Measurements from ENCODE around the gene EMILIN1. TPM values are rescaled to one million over a fixed set of nuclear protein-coding genes. Genes with fewer than 3 reads are reported as not detected.
"Not testable (repeated sequence)": the region's sequence is repeated elsewhere in the genome, so short reads cannot be mapped to it uniquely, and the experiment has no call there.

The EMILIN1 gene
- total RNA-seq, 2 donors from 2014 or later: 8.4 to 41.6 TPM

DNA sequence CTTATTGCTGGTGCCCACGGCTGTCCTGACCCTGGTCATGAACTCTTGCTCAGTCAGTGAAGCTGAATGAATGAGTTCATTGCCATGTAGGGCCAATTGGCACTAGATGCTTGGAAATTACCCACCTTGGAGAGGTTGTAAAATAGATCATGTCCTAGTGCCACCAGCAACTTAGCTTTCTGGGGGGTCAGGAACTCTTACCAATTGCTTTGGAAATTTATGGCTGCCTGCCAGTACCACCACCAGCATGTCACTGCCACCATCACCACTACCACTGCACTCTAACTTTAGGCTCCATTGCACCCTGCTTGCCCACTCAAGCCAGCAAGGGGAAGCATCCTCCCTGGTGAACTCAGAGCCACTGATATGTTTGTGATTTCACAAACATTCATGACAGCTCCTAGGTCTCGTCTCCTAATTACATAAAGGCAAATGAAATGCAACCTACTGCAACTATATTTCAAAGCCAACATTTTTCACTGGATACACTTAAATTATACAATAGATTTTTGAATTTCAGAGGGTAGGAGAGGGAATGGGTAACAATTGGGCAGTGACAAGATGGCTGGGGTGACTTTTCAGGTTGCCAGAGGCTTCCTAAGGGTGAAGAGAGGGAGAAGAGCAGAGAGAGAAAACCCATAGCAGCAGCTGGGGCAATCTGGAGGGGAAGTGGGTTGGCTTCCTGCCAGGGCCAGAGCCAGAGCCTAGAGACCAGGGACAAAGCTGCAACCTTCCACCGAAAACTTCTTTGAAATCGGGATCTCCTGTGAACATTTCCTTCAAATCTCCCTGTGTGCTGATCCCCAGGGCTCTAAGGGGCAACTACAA lies 3.5 kb upstream of the EMILIN1 start:
- intact Hi-C loops (cut with DNase I, micrococcal nuclease): no loop called here
- DNase-seq (peak; percentile 55 to 75), ATAC-seq (no peak)

DNA sequence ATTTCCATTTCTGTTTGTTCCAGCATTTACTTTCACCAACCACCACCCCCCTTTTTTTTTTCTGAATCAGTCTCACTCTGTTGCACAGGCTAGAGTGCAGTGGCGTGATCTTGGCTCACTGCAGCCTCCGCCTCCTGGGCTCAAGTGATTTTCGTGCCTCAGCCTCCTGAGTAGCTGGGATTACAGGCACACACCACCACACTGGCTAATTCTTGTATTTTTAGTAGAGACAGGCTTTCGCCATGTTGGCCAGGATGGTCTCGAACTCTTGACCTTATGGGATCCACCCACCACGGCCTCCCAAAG lies 2.9 kb upstream of the EMILIN1 start:
- intact Hi-C loops (cut with DNase I, micrococcal nuclease); ATAC-seq; DNase-seq: not testable (repeated sequence)

- ATAC-seq: no peak
- no peak for DNase-seq
- intact Hi-C loops (cut with DNase I, micrococcal nuclease): no loop called here
Observed at GRCh38 chr2:27076323-27076722, 2.1 kb upstream of the EMILIN1 start.

DNA sequence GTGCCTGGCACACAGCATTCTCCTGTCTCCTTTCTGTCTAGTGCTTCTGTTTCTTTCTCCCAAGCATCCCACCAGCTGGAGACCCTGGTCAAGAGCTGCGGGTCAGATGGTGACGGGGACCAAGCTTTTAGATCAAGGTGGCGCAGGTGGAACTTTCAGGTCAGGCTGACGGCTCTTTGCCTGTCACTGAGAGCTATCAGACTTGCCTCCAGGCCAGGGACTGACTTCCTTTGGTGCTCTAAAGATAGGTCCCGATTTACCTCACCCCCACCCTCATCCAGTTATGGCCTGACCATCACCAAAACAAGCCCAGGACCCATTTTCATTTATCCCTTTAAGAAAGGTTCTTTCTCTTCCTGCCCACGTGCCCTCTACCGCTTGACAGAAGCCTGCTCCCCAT lies 1.2 kb upstream of the EMILIN1 start:
- DNase-seq (no peak), ATAC-seq (no peak)
- intact Hi-C loops (cut with DNase I, micrococcal nuclease): no loop called here

- DNase-seq: no peak
- intact Hi-C loops (cut with DNase I, micrococcal nuclease): loop anchor here in 1 of 2 donors (10.0 kb wide), 1 partner anchor 45 kb away; the partner anchor contains the start of gene TMEM214
Observed at GRCh38 chr2:27079233-27080139, 1.1 kb downstream of the EMILIN1 start.

DNA sequence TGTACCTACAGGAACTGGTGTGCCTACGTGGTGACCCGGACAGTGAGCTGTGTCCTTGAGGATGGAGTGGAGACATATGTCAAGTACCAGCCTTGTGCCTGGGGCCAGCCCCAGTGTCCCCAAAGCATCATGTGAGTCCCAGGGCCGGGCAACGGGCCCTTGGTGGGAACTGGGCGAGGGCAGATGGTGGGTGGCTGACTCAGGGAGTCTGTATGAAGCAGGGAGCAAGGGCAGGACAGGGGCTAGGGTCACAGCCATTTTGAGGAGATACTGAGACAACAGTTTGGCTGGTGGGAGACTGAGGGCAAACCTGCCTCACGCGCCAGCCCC lies 1.7 kb downstream of the EMILIN1 start:
- intact Hi-C loops (cut with DNase I, micrococcal nuclease): loop anchor here in 1 of 2 donors (10.0 kb wide), 1 partner anchor 45 kb away; the partner anchor contains the start of gene TMEM214
- ATAC-seq (no peak), DNase-seq (no peak)

More at GRCh38 chr2:27079233-27080139, 1.1 kb downstream of the EMILIN1 start:
- ATAC-seq: no peak

- intact Hi-C loops (cut with DNase I, micrococcal nuclease): loop anchor here in 1 of 2 donors (10.0 kb wide), 1 partner anchor 46 kb away; the partner anchor contains the start of gene TMEM214
- ATAC-seq (no peak), DNase-seq (peak in 1 of 2 donors; percentile 37)
Observed at GRCh38 chr2:27080603-27080936, 2.2 kb downstream of the EMILIN1 start.

- DNase-seq (no peak), ATAC-seq (no peak)
- intact Hi-C loops (cut with DNase I, micrococcal nuclease): loop anchor here in 1 of 2 donors (10.0 kb wide), 1 partner anchor 47 kb away; the partner anchor contains the start of gene TMEM214
Observed at GRCh38 chr2:27081984-27082772, 3.8 kb downstream of the EMILIN1 start.

DNA sequence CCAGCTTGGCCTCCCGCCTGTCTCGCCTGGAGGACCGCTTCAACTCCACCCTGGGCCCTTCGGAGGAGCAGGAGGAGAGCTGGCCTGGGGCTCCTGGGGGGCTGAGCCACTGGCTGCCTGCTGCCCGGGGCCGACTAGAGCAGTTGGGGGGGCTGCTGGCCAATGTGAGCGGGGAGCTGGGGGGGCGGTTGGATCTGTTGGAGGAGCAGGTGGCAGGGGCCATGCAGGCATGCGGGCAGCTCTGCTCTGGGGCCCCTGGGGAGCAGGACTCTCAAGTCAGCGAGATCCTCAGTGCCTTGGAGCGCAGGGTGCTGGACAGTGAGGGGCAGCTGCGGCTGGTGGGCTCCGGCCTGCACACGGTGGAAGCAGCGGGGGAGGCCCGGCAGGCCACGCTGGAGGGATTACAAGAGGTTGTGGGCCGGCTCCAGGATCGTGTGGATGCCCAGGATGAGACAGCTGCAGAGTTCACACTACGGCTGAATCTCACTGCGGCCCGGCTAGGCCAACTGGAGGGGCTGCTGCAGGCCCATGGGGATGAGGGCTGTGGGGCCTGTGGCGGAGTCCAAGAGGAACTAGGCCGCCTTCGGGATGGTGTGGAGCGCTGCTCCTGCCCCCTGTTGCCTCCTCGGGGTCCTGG lies 4.5 kb downstream of the EMILIN1 start:
- intact Hi-C loops (cut with DNase I, micrococcal nuclease): loop anchor here in 1 of 2 donors (10.0 kb wide), 1 partner anchor 48 kb away; the partner anchor contains the start of gene TMEM214
- no peak for ATAC-seq

GRCh38 chr2:27083410-27084296 lies 5.2 kb downstream of the EMILIN1 start:
- intact Hi-C loops (cut with DNase I, micrococcal nuclease): loop anchor here in 1 of 2 donors (10.0 kb wide), 1 partner anchor 49 kb away; the partner anchor contains the start of gene TMEM214
- ATAC-seq (no peak), DNase-seq (no peak)

More for the DNA sequence above, 4.5 kb downstream of the EMILIN1 start:
- no peak for DNase-seq

- no peak for ATAC-seq
- no peak for DNase-seq
- intact Hi-C loops (cut with DNase I, micrococcal nuclease): loop anchor here (5.0 to 10.0 kb wide), 2 partner anchors 50 to 122 kb away; partner anchors contain the start of gene TMEM214 (in 1 of the 2)
Observed at GRCh38 chr2:27084297-27085061, 6.1 kb downstream of the EMILIN1 start.

DNA sequence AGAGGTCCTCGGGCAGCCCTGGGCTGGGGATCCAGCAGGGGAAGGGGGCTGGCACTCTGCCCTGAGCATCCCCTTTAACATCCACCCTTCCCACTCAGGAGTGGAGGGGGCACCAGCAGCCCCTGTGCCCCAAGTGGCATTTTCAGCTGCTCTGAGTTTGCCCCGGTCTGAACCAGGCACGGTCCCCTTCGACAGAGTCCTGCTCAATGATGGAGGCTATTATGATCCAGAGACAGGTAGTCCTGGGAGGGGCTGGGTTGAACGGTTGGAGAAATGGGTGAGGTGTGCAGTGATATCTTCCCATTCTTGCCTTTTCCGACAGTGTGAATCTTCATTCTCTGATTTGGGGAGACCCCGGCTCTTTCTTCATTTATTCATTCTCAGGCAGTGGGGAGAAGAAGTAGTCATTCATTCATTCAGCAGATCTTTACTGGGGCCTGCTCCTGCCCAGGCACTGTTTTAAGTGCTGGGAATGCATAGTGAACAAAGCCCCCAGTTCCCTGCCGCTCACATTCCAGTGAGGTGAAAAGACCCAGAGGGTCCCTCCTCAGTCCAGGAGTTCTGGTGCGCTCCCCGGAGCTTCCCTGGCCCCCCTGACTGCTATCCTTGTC lies 6.8 kb downstream of the EMILIN1 start:
- intact Hi-C loops (cut with DNase I, micrococcal nuclease): loop anchor here (5.0 to 10.0 kb wide), 2 partner anchors 50 to 123 kb away; partner anchors contain the start of gene TMEM214 (in 1 of the 2)
- DNase-seq: no peak
- ATAC-seq: no peak

DNA sequence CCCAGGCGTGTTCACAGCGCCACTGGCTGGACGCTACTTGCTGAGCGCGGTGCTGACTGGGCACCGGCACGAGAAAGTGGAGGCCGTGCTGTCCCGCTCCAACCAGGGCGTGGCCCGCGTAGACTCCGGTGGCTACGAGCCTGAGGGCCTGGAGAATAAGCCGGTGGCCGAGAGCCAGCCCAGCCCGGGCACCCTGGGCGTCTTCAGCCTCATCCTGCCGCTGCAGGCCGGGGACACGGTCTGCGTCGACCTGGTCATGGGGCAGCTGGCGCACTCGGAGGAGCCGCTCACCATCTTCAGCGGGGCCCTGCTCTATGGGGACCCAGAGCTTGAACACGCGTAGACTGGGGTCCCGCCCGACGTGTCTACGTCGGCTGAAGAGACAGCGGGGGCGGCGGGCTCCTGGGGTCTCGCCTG lies 7.3 kb downstream of the EMILIN1 start:
- intact Hi-C loops (cut with DNase I, micrococcal nuclease): loop anchor here (5.0 to 10.0 kb wide), 2 partner anchors 51 to 123 kb away; partner anchors contain the start of gene TMEM214 (in 1 of the 2)
- DNase-seq: peak; percentile 85 to 88
- ATAC-seq: peak; percentile 56

DNA sequence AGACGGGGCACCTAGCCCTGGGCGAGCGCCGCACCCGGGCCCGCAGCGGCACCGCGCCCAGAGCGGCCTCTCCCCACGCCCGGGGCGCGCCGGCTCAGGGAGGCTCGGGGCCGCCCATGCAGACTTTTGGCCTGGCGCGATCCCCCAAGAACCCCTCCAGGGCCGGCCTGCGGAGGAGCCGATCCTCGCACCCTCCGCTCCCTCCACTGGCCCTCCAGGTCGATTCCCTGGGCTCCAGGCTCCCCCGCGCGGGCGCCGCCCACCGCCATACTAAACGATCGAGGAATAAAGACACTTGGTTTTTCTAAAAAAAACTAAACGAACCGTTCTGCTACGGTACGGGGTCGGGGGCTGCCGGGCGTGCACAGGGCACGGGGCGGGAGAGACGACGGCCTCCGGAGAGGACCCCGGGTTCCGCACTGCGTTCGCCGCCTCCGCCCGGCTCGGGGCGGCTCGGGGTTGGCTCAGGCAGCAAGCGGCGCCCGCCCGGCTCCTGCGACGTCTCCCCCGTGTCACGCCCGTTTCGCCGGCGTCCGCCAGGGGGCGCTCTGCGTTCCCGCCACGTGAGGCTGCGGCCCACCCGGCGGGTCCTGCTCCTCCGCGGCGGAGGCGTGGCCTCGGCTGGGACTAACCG lies 7.8 kb downstream of the EMILIN1 start:
- DNase-seq (peak; percentile 91 to 96), ATAC-seq (peak; percentile 83)
- intact Hi-C loops (cut with DNase I, micrococcal nuclease): loop anchor here (5.0 to 10.0 kb wide), 2 partner anchors 51 to 124 kb away; partner anchors contain the start of gene TMEM214 (in 1 of the 2)
